ENCODE data around the gene COQ8B.
A peak's percentile ranks its signal among the peaks of the same experiment; 100 is the strongest.

Gene COQ8B

GRCh38 chr19:40717325-40717879 is 716 bp upstream of the COQ8B start:
- ATAC-seq: no peak

GRCh38 chr19:40716031-40716481 is 630 bp downstream of the COQ8B start:
- TF ChIP-seq ZC3H10 (CRISPR knock-in tag; IDR thresholded peaks at IDR 0.05) (no peak), ZNF8 (CRISPR knock-in tag; IDR thresholded peaks at IDR 0.05) (peak; percentile 6; the same call in 1 of the 2 replicates), PATZ1 (CRISPR knock-in tag; IDR thresholded peaks at IDR 0.05; ENCODE audit: borderline replicate concordance) (peak; percentile 12; the same call in 1 of the 2 replicates), PPARA (CRISPR knock-in tag; IDR thresholded peaks at IDR 0.05; ENCODE audit: borderline replicate concordance) (no peak), RARB (CRISPR knock-in tag; IDR thresholded peaks at IDR 0.05) (no peak), ZNF70 (CRISPR knock-in tag; IDR thresholded peaks at IDR 0.05) (no peak), OSR1 (CRISPR knock-in tag; IDR thresholded peaks at IDR 0.05) (no peak)
- TF ChIP-seq, protein P1, sequence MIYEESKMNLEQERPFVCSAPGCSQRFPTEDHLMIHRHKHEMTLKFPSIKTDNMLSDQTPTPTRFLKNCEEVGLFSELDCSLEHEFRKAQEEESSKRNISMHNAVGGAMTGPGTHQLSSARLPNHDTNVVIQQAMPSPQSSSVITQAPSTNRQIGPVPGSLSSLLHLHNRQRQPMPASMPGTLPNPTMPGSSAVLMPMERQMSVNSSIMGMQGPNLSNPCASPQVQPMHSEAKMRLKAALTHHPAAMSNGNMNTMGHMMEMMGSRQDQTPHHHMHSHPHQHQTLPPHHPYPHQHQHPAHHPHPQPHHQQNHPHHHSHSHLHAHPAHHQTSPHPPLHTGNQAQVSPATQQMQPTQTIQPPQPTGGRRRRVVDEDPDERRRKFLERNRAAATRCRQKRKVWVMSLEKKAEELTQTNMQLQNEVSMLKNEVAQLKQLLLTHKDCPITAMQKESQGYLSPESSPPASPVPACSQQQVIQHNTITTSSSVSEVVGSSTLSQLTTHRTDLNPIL (CRISPR knock-in tag; IDR thresholded peaks at IDR 0.05; ENCODE audit: low read depth): 0 out of 2 replicates have a peak, but pooled peaks have one; percentile 16
- ATAC-seq: peak; percentile 1

More at GRCh38 chr19:40717325-40717879, 716 bp upstream of the COQ8B start:
- no peak for TF ChIP-seq SNAI2 (CRISPR knock-in tag; IDR thresholded peaks at IDR 0.05)
- no peak for TF ChIP-seq RARB (CRISPR knock-in tag; IDR thresholded peaks at IDR 0.05)

DNA sequence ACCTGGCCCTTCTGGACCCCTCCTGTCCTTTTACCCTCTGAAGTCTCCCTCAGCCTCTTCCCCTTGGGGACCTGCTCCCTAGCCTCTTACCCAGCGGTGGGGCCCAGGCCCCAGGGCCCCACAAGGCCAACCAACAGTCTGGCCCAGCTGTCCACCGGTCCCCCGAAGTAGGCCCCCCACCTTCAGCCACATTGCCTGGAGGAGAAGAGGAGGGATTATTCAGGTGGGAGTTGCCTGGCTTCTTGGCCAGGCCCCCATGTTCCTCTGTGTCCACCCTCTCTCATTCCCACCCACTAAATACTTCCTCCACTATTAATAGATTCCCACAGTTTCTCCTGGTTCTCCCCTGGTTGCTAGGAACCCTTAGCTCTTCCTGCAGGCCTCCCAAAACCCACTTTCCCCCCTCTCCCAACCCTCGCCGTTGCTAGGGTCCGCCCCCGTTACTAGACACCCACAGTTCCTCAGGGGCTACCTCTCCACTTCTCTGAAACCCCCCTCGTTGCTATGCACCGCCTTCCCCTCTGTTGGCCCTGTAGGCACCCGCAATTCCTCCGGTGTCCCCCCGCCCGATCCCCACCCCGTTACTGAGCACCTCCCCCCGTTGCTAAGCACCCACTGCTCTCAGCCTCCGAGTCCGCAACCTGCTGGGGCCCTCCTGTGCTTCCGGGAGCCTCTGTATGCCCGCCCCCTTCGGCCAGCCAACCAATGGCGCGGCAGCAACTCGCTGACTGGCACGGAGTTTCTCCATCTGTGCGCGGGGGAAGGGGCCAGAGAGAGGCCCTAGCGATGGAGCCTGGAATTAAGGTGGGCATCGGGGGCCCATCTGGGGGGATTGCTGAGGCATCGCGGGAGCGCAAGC is 2.0 kb downstream of the COQ8B start:
- peak; percentile 81 for ATAC-seq
- TF ChIP-seq ZNF8 (CRISPR knock-in tag; IDR thresholded peaks at IDR 0.05): no peak
- TF ChIP-seq ZNF70 (CRISPR knock-in tag; IDR thresholded peaks at IDR 0.05): no peak
- TF ChIP-seq ZFP3 (CRISPR knock-in tag; IDR thresholded peaks at IDR 0.05): no peak
- TF ChIP-seq CSDC2 (CRISPR knock-in tag; IDR thresholded peaks at IDR 0.05): no peak
- no peak for TF ChIP-seq ISL1 (CRISPR knock-in tag; IDR thresholded peaks at IDR 0.05)

DNA sequence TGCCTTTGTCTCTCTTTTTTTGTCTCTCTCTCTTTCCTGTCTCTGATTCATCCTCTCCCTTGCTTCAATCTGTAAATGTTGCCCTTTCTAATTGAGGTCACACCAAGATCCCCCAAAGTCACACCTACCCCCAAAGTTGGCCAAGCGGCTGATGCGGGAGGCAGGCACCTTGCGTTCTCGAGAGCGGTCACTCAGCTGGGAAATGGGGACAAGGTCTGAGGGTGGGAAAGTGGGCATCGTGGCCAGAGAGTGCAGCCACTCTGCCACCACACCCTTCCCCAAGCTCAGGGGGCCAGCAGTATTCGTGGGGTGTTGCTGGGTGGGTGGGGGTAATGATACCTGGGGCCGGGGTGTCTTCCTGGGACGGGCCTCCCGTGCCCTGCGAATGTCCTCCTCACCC is 2.7 kb downstream of the COQ8B start:
- no peak for ATAC-seq
- no peak for TF ChIP-seq ESRRG (CRISPR knock-in tag; IDR thresholded peaks at IDR 0.05)
- no peak for TF ChIP-seq PATZ1 (CRISPR knock-in tag; IDR thresholded peaks at IDR 0.05; ENCODE audit: borderline replicate concordance)
- TF ChIP-seq ZFP3 (CRISPR knock-in tag; IDR thresholded peaks at IDR 0.05): no peak
- TF ChIP-seq OSR1 (CRISPR knock-in tag; IDR thresholded peaks at IDR 0.05): no peak
- no peak for TF ChIP-seq GLIS3 (CRISPR knock-in tag; IDR thresholded peaks at IDR 0.05)
- TF ChIP-seq, protein P2, sequence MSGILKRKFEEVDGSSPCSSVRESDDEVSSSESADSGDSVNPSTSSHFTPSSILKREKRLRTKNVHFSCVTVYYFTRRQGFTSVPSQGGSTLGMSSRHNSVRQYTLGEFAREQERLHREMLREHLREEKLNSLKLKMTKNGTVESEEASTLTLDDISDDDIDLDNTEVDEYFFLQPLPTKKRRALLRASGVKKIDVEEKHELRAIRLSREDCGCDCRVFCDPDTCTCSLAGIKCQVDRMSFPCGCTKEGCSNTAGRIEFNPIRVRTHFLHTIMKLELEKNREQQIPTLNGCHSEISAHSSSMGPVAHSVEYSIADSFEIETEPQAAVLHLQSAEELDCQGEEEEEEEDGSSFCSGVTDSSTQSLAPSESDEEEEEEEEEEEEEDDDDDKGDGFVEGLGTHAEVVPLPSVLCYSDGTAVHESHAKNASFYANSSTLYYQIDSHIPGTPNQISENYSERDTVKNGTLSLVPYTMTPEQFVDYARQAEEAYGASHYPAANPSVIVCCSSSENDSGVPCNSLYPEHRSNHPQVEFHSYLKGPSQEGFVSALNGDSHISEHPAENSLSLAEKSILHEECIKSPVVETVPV (CRISPR knock-in tag; IDR thresholded peaks at IDR 0.05): no peak
- no peak for TF ChIP-seq BACH2 (CRISPR knock-in tag; IDR thresholded peaks at IDR 0.05; ENCODE audit: borderline replicate concordance)
- TF ChIP-seq PPARA (CRISPR knock-in tag; IDR thresholded peaks at IDR 0.05; ENCODE audit: borderline replicate concordance): no peak
- no peak for TF ChIP-seq POU6F1 (CRISPR knock-in tag; IDR thresholded peaks at IDR 0.05; ENCODE audit: borderline replicate concordance, low read depth)
- TF ChIP-seq, protein P1 (CRISPR knock-in tag; IDR thresholded peaks at IDR 0.05; ENCODE audit: low read depth): no peak
- TF ChIP-seq TOX (CRISPR knock-in tag; IDR thresholded peaks at IDR 0.05; ENCODE audit: borderline replicate concordance): no peak

Data from SK-N-SH treated with all-trans-retinoic acid at 6 μM for 48 hours (cell line).